Tibial nerve (tissue), 4 donors: ENCODE measurements around the gene EML6. TPM values are rescaled to one million over a fixed set of nuclear protein-coding genes. Genes with fewer than 3 reads are reported as not detected.

Experiments used
- DNase-seq, 2 donors: peaks; one replicate each; pipeline ENCODE4 v3.0.0-alpha.2; 2019; ENCODE audit warnings: low spot score in 2 of 2
- H3K27ac ChIP-seq, 4 donors: fragments of 200-600 bp; sonication (generic) in 3 of 4; one replicate each; pipeline ENCODE4 v1.5.1; 2017 to 2019; ENCODE audit warnings: mild to moderate bottlenecking in 1 of 4
- H3K27me3 ChIP-seq, 2 donors: fragments of 200-600 bp; sonication (generic) in 1 of 2; one replicate each; pipeline versions ENCODE4 v1.5.1 to v1.6.0; 2017 to 2019
- H3K36me3 ChIP-seq, 3 donors: fragments of 200-600 bp; sonication (generic); one replicate each; pipeline ENCODE4 v1.5.1; 2018 to 2019
- H3K4me1 ChIP-seq, 4 donors: fragments of 200-600 bp; sonication (generic) in 3 of 4; one replicate each; pipeline ENCODE4 v1.5.1; 2017 to 2019
- H3K4me3 ChIP-seq, 4 donors: fragments of 200-600 bp; sonication (generic) in 3 of 4; one replicate each; pipeline ENCODE4 v1.5.1; 2017 to 2019; ENCODE audit warnings: mild to moderate bottlenecking in 1 of 4, moderate library complexity in 1 of 4
- H3K9me3 ChIP-seq, 4 donors: fragments of 200-600 bp; sonication (generic) in 3 of 4; one replicate each; pipeline ENCODE4 v1.5.1; 2017 to 2019
- CTCF ChIP-seq, 5 experiments: fragments of 200-600 bp in 3 of 5; fragments of 450-650 bp in 2 of 5; sonication (generic) in 3 of 5; IDR thresholded peaks; one replicate each; pipeline ENCODE4 v1.5.1; 2016 to 2019; ENCODE audit warnings: antibody characterized with exemption in 5 of 5, mild to moderate bottlenecking in 3 of 5, moderate library complexity in 2 of 5
- EP300 ChIP-seq, 2 donors: sonication (generic); formaldehyde crosslinking; IDR thresholded peaks; one replicate each; pipeline ENCODE4 v1.6.1; 2017; ENCODE audit warnings: antibody characterized with exemption in 2 of 2, mild to moderate bottlenecking in 1 of 2
- POLR2A ChIP-seq, 2 donors: fragments of 450-650 bp; IDR thresholded peaks; one replicate each; pipeline ENCODE4 v1.6.1; 2017; ENCODE audit warnings: antibody characterized with exemption in 2 of 2, mild to moderate bottlenecking in 2 of 2, moderate library complexity in 2 of 2
- WGBS, 2 donors: methylation state at CpG; one replicate each; pipeline ENCODE4 v1.1.5; 2018; 5-methylcytosine and 5-hydroxymethylcytosine counted together
- total RNA-seq, 4 donors: library from RNA; depleted of rRNA; stranded (reverse); fragments of >200 nt; gene quantifications; one replicate each; pipeline ENCODE4 v1.1.0, GENCODE V29; 2016

Gene EML6
- total RNA-seq, 4 donors from 2014 or later = 0.60 to 18.0 (median 0.93) TPM

GRCh38 chr2:55001716-55002115, 278.3 kb downstream of the EML6 start:
- no peaks in the 10 kb centered on the region for H3K36me3 ChIP-seq
- TF ChIP-seq CTCF (IDR thresholded peaks at IDR 0.05) (no peak), EP300 (IDR thresholded peaks at IDR 0.05) (no peak), POLR2A (IDR thresholded peaks at IDR 0.05) (no peak)
- H3K9me3 ChIP-seq = no peaks in the 10 kb centered on the region
- 66 to 75% methylated on average over 2 of the region's 2 CpGs for WGBS, 2 donors
- H3K4me3 ChIP-seq = no peak overlapping the region
- no peak overlapping the region for H3K27ac ChIP-seq
- no peak for DNase-seq
- peaks cover 3 to 79% (median 29%) of the 10 kb centered on the region in 4 donors for H3K4me1 ChIP-seq
- H3K27me3 ChIP-seq = no peaks in the 10 kb centered on the region

- H3K4me1 ChIP-seq = peaks cover 3 to 81% (median 33%) of the 10 kb centered on the region in 4 donors
- no peak overlapping the region for H3K4me3 ChIP-seq
- no peaks in the 10 kb centered on the region for H3K9me3 ChIP-seq
- peak overlapping the region in 1 of 4 donors; percentile 6 for H3K27ac ChIP-seq
- no peaks in the 10 kb centered on the region for H3K27me3 ChIP-seq
- TF ChIP-seq CTCF (IDR thresholded peaks at IDR 0.05) (no peak), EP300 (IDR thresholded peaks at IDR 0.05) (no peak), POLR2A (IDR thresholded peaks at IDR 0.05) (no peak)
- DNase-seq = no peak
- WGBS, 2 donors = 89 to 91% methylated on average over 10 of the region's 10 CpGs
- H3K36me3 ChIP-seq = no peaks in the 10 kb centered on the region
These were observed 280.5 kb downstream of the EML6 start for GRCh38 chr2:55003706-55004639.

- 43 to 51% methylated on average over 3 of the region's 3 CpGs for WGBS, 2 donors
- DNase-seq = no peak
- no peaks in the 10 kb centered on the region for H3K27me3 ChIP-seq
- no peaks in the 10 kb centered on the region for H3K9me3 ChIP-seq
- H3K27ac ChIP-seq = no peak overlapping the region
- TF ChIP-seq CTCF (IDR thresholded peaks at IDR 0.05) = no peak
- no peak for TF ChIP-seq POLR2A (IDR thresholded peaks at IDR 0.05)
- no peak for TF ChIP-seq EP300 (IDR thresholded peaks at IDR 0.05)
- no peak overlapping the region for H3K4me3 ChIP-seq
- peaks cover 0 to 80% (median 33%) of the 10 kb centered on the region in 4 donors for H3K4me1 ChIP-seq
- H3K36me3 ChIP-seq = no peaks in the 10 kb centered on the region
These were observed 282.8 kb downstream of the EML6 start for GRCh38 chr2:55006306-55006705.

- Histone ChIP-seq H3K4me3 (peak overlapping the region in 3 of 4 donors; percentile 6 to 38 (median 31)), H3K27ac (peak overlapping the region in 3 of 4 donors; percentile 9 to 69 (median 50)), H3K36me3 (no peaks in the 10 kb centered on the region), H3K27me3 (no peaks in the 10 kb centered on the region), H3K9me3 (no peaks in the 10 kb centered on the region), H3K4me1 (peaks cover 0 to 98% (median 55%) of the 10 kb centered on the region in 4 donors)
- no peak for DNase-seq
- 24 to 28% methylated on average over 7 of the region's 7 CpGs for WGBS, 2 donors
- no peak for TF ChIP-seq CTCF (IDR thresholded peaks at IDR 0.05)
- TF ChIP-seq EP300 (IDR thresholded peaks at IDR 0.05) = no peak
- TF ChIP-seq POLR2A (IDR thresholded peaks at IDR 0.05) = no peak
These were observed 286.0 kb downstream of the EML6 start for GRCh38 chr2:55009277-55010060.
